ENCODE data around the gene KDM7A.

Gene KDM7A

GRCh38 chr7:140070546-140070945, 106.2 kb downstream of the KDM7A start:
- Histone ChIP-seq H3K23ac (ENCODE audit: low read length) (no peak overlapping the region), H3K4me2 (ENCODE audit: low read length) (no peak overlapping the region), H3K79me2 (ENCODE audit: control insufficient read depth, insufficient read depth, low read length, poor library complexity) (no peaks in the 10 kb centered on the region), H3K4ac (ENCODE audit: low read depth, low read length) (no peak overlapping the region), H4K8ac (ENCODE audit: low read depth, low read length) (no peak overlapping the region), H3K4me1 (ENCODE audit: control insufficient read depth in 1 of 2, insufficient read depth in 2 of 2, low read length in 2 of 2) (peaks cover 0 to 3% of the 10 kb centered on the region in 2 experiments), H3K36me3 (ENCODE audit: control insufficient read depth in 1 of 2, insufficient read depth in 2 of 2, low read length in 2 of 2) (no peaks in the 10 kb centered on the region), H3K27ac (ENCODE audit: low read depth, low read length) (no peak overlapping the region), H2BK120ac (ENCODE audit: insufficient read depth, low read length, poor library complexity) (no peak overlapping the region), H3K79me1 (ENCODE audit: low read length) (no peaks in the 10 kb centered on the region), H4K91ac (ENCODE audit: low read depth, low read length) (no peak overlapping the region), H2AFZ (ENCODE audit: insufficient read depth, low read length, poor library complexity) (no peak overlapping the region), H2AK5ac (ENCODE audit: low read length) (no peak overlapping the region), H2BK5ac (ENCODE audit: low read depth, low read length, poor library complexity) (no peak overlapping the region), H3K9ac (ENCODE audit: low read length) (no peak overlapping the region), H3K14ac (ENCODE audit: low read length) (no peak overlapping the region), H3K9me3 (ENCODE audit: insufficient read depth, low read depth, low read length) (no peaks in the 10 kb centered on the region), H4K12ac (ENCODE audit: low read depth, low read length) (no peak overlapping the region), H3K4me3 (ENCODE audit: low read depth, low read length) (no peak overlapping the region), H2BK12ac (ENCODE audit: low read length) (no peak overlapping the region), H3K18ac (ENCODE audit: low read length) (no peak overlapping the region), H3K27me3 (ENCODE audit: insufficient read depth, low read length) (no peaks in the 10 kb centered on the region)
- no peak for DNase-seq

DNA sequence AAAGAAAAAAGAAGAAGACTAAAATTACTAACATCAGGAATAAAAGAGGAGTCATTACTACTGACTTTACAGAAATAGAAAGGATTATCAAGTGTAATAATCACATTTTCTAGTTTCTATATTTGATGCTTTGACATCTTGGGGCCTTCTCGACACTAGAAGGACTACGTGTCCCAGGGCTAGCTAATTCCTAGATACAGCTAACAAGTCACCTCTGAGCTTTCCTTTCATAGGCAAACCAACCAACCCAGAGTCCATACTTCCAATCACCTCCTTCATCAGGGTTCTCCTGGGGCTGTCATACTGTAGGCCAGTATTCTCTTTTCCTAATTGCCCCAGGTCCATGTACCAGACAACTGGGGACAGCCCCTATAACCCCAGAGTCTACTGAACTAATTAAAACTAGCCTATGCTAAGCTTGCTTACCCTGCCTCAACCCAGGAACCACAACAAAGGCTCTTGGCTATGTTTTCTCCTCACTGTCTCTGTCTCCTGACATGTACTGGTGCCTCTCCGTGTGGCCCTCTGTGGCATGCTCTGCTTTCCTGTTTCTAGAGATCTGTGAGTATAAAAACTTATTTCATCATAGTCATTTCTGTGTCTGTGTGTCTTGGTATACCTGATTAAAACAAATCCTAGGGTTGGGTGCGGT, 107.4 kb downstream of the KDM7A start:
- Histone ChIP-seq H2AFZ (ENCODE audit: insufficient read depth, low read length, poor library complexity) (no peak overlapping the region), H3K4me3 (ENCODE audit: low read depth, low read length) (no peak overlapping the region), H3K27ac (ENCODE audit: low read depth, low read length) (no peak overlapping the region), H3K79me1 (ENCODE audit: low read length) (no peaks in the 10 kb centered on the region), H3K23ac (ENCODE audit: low read length) (no peak overlapping the region), H4K8ac (ENCODE audit: low read depth, low read length) (no peak overlapping the region), H3K36me3 (ENCODE audit: control insufficient read depth in 1 of 2, insufficient read depth in 2 of 2, low read length in 2 of 2) (no peaks in the 10 kb centered on the region), H3K14ac (ENCODE audit: low read length) (no peak overlapping the region), H2BK5ac (ENCODE audit: low read depth, low read length, poor library complexity) (no peak overlapping the region), H3K27me3 (ENCODE audit: insufficient read depth, low read length) (no peaks in the 10 kb centered on the region), H2AK5ac (ENCODE audit: low read length) (no peak overlapping the region), H3K4me1 (ENCODE audit: control insufficient read depth in 1 of 2, insufficient read depth in 2 of 2, low read length in 2 of 2) (no peaks in the 10 kb centered on the region), H2BK120ac (ENCODE audit: insufficient read depth, low read length, poor library complexity) (no peak overlapping the region), H3K4me2 (ENCODE audit: low read length) (no peak overlapping the region), H3K79me2 (ENCODE audit: control insufficient read depth, insufficient read depth, low read length, poor library complexity) (no peaks in the 10 kb centered on the region), H2BK12ac (ENCODE audit: low read length) (no peak overlapping the region), H4K12ac (ENCODE audit: low read depth, low read length) (no peak overlapping the region), H3K4ac (ENCODE audit: low read depth, low read length) (no peak overlapping the region), H3K9me3 (ENCODE audit: insufficient read depth, low read depth, low read length) (no peaks in the 10 kb centered on the region), H3K18ac (ENCODE audit: low read length) (no peak overlapping the region), H3K9ac (ENCODE audit: low read length) (no peak overlapping the region), H4K91ac (ENCODE audit: low read depth, low read length) (no peak overlapping the region)
- DNase-seq, result no peak
- no CpG with 5 or more reads among the region's 4 CpGs for WGBS (ENCODE audit: extremely low coverage, insufficient coverage, insufficient read length)

- no CpG with 5 or more reads among the region's 2 CpGs for WGBS (ENCODE audit: extremely low coverage, insufficient coverage, insufficient read length)
These were observed 108.8 kb downstream of the KDM7A start for GRCh38 chr7:140068033-140068432.

GRCh38 chr7:140067052-140067451, 109.7 kb downstream of the KDM7A start:
- Histone ChIP-seq H3K79me1 (ENCODE audit: low read length) (no peaks in the 10 kb centered on the region), H2BK12ac (ENCODE audit: low read length) (no peak overlapping the region), H4K91ac (ENCODE audit: low read depth, low read length) (no peak overlapping the region), H3K79me2 (ENCODE audit: control insufficient read depth, insufficient read depth, low read length, poor library complexity) (peaks cover 2% of the 10 kb centered on the region), H3K23ac (ENCODE audit: low read length) (no peak overlapping the region), H3K9ac (ENCODE audit: low read length) (no peak overlapping the region), H2AK5ac (ENCODE audit: low read length) (no peak overlapping the region), H4K8ac (ENCODE audit: low read depth, low read length) (no peak overlapping the region), H4K12ac (ENCODE audit: low read depth, low read length) (no peak overlapping the region), H2BK5ac (ENCODE audit: low read depth, low read length, poor library complexity) (no peak overlapping the region), H3K4me2 (ENCODE audit: low read length) (no peak overlapping the region), H3K4ac (ENCODE audit: low read depth, low read length) (no peak overlapping the region), H3K36me3 (ENCODE audit: control insufficient read depth in 1 of 2, insufficient read depth in 2 of 2, low read length in 2 of 2) (no peaks in the 10 kb centered on the region), H3K27me3 (ENCODE audit: insufficient read depth, low read length) (peaks cover 13% of the 10 kb centered on the region), H2AFZ (ENCODE audit: insufficient read depth, low read length, poor library complexity) (no peak overlapping the region), H3K18ac (ENCODE audit: low read length) (no peak overlapping the region), H3K9me3 (ENCODE audit: insufficient read depth, low read depth, low read length) (peaks cover 3% of the 10 kb centered on the region), H3K27ac (ENCODE audit: low read depth, low read length) (no peak overlapping the region), H3K14ac (ENCODE audit: low read length) (no peak overlapping the region), H3K4me1 (ENCODE audit: control insufficient read depth in 1 of 2, insufficient read depth in 2 of 2, low read length in 2 of 2) (peaks cover 2 to 3% of the 10 kb centered on the region in 2 experiments), H2BK120ac (ENCODE audit: insufficient read depth, low read length, poor library complexity) (no peak overlapping the region), H3K4me3 (ENCODE audit: low read depth, low read length) (no peak overlapping the region)
- DNase-seq, result no peak
- WGBS (ENCODE audit: extremely low coverage, insufficient coverage, insufficient read length), result no CpG with 5 or more reads among the region's 2 CpGs

More at GRCh38 chr7:140068033-140068432, 108.8 kb downstream of the KDM7A start:
- Histone ChIP-seq H3K36me3 (ENCODE audit: control insufficient read depth in 1 of 2, insufficient read depth in 2 of 2, low read length in 2 of 2) (no peaks in the 10 kb centered on the region), H3K9ac (ENCODE audit: low read length) (no peak overlapping the region), H2BK5ac (ENCODE audit: low read depth, low read length, poor library complexity) (no peak overlapping the region), H2AK5ac (ENCODE audit: low read length) (no peak overlapping the region), H3K79me1 (ENCODE audit: low read length) (no peaks in the 10 kb centered on the region), H3K4ac (ENCODE audit: low read depth, low read length) (no peak overlapping the region), H3K23ac (ENCODE audit: low read length) (no peak overlapping the region), H3K18ac (ENCODE audit: low read length) (no peak overlapping the region), H3K27ac (ENCODE audit: low read depth, low read length) (no peak overlapping the region), H4K12ac (ENCODE audit: low read depth, low read length) (no peak overlapping the region), H4K91ac (ENCODE audit: low read depth, low read length) (no peak overlapping the region), H4K8ac (ENCODE audit: low read depth, low read length) (no peak overlapping the region), H3K4me1 (ENCODE audit: control insufficient read depth in 1 of 2, insufficient read depth in 2 of 2, low read length in 2 of 2) (no peaks in the 10 kb centered on the region), H3K4me3 (ENCODE audit: low read depth, low read length) (no peak overlapping the region), H2AFZ (ENCODE audit: insufficient read depth, low read length, poor library complexity) (no peak overlapping the region), H3K79me2 (ENCODE audit: control insufficient read depth, insufficient read depth, low read length, poor library complexity) (no peaks in the 10 kb centered on the region), H2BK12ac (ENCODE audit: low read length) (no peak overlapping the region), H2BK120ac (ENCODE audit: insufficient read depth, low read length, poor library complexity) (no peak overlapping the region), H3K14ac (ENCODE audit: low read length) (no peak overlapping the region), H3K9me3 (ENCODE audit: insufficient read depth, low read depth, low read length) (peaks cover 2% of the 10 kb centered on the region), H3K4me2 (ENCODE audit: low read length) (no peak overlapping the region), H3K27me3 (ENCODE audit: insufficient read depth, low read length) (peaks cover 3% of the 10 kb centered on the region)
- no peak for DNase-seq

All from trophoblast cell (in vitro differentiated cells and primary cell).